ENCODE results near the gene MRFAP1L1. TPM values are rescaled to one million over a fixed set of nuclear protein-coding genes. Genes with fewer than 3 reads are reported as not detected.
A peak's percentile ranks its signal among the peaks of the same experiment; 100 is the strongest.

Gene MRFAP1L1
- total RNA-seq, 1 donor from 2014 or later = 48.8 TPM

- H3K27ac ChIP-seq = peak overlapping the region; percentile 49
- no peaks in the 10 kb centered on the region for H3K27me3 ChIP-seq (ENCODE audit: low read depth)
- TF ChIP-seq CTCF (IDR thresholded peaks at IDR 0.05) = no peak
- no peaks in the 10 kb centered on the region for H3K9me3 ChIP-seq
- intact Hi-C loops (cut with DNase I) = no loop called here
- H3K36me3 ChIP-seq = no peaks in the 10 kb centered on the region
- no peak overlapping the region for H3K4me3 ChIP-seq
- peaks cover 44% of the 10 kb centered on the region for H3K4me1 ChIP-seq
- DNase-seq = peak; percentile 87
- peak; percentile 59 to 78 for ATAC-seq
Measured at GRCh38 chr4:6749340-6750171, 39.9 kb upstream of the MRFAP1L1 start.

GRCh38 chr4:6748286-6748685 is 38.6 kb upstream of the MRFAP1L1 start:
- H3K9me3 ChIP-seq = no peaks in the 10 kb centered on the region
- intact Hi-C loops (cut with DNase I) = no loop called here
- DNase-seq = peak; percentile 40
- TF ChIP-seq CTCF (IDR thresholded peaks at IDR 0.05) = no peak
- no peak overlapping the region for H3K4me3 ChIP-seq
- peaks cover 44% of the 10 kb centered on the region for H3K4me1 ChIP-seq
- ATAC-seq = no peak
- no peaks in the 10 kb centered on the region for H3K27me3 ChIP-seq (ENCODE audit: low read depth)
- H3K27ac ChIP-seq = peak overlapping the region; percentile 61
- no peaks in the 10 kb centered on the region for H3K36me3 ChIP-seq

- no peak for TF ChIP-seq CTCF (IDR thresholded peaks at IDR 0.05)
- H3K4me1 ChIP-seq = peaks cover 41% of the 10 kb centered on the region
- DNase-seq = peak; percentile 73
- H3K27me3 ChIP-seq (ENCODE audit: low read depth) = no peaks in the 10 kb centered on the region
- H3K9me3 ChIP-seq = no peaks in the 10 kb centered on the region
- H3K27ac ChIP-seq = peak overlapping the region; percentile 61
- H3K4me3 ChIP-seq = no peak overlapping the region
- intact Hi-C loops (cut with DNase I) = no loop called here
- peak; percentile 71 to 73 for ATAC-seq
- H3K36me3 ChIP-seq = no peaks in the 10 kb centered on the region
Measured at GRCh38 chr4:6747294-6748051, 37.8 kb upstream of the MRFAP1L1 start.

GRCh38 chr4:6746721-6747293 is 37.1 kb upstream of the MRFAP1L1 start:
- Histone ChIP-seq H3K27ac (peak overlapping the region; percentile 61), H3K27me3 (ENCODE audit: low read depth) (no peaks in the 10 kb centered on the region), H3K9me3 (no peaks in the 10 kb centered on the region), H3K4me1 (peaks cover 37% of the 10 kb centered on the region), H3K36me3 (no peaks in the 10 kb centered on the region), H3K4me3 (no peak overlapping the region)
- peak; percentile 93 to 95 for ATAC-seq
- TF ChIP-seq CTCF (IDR thresholded peaks at IDR 0.05) = no peak
- DNase-seq = peak; percentile 90
- intact Hi-C loops (cut with DNase I) = no loop called here

GRCh38 chr4:6742989-6743388 is 33.3 kb upstream of the MRFAP1L1 start:
- ATAC-seq = no peak
- DNase-seq = no peak
- no peaks in the 10 kb centered on the region for H3K9me3 ChIP-seq
- H3K36me3 ChIP-seq = no peaks in the 10 kb centered on the region
- H3K27me3 ChIP-seq (ENCODE audit: low read depth) = no peaks in the 10 kb centered on the region
- no peak for TF ChIP-seq CTCF (IDR thresholded peaks at IDR 0.05)
- no peak overlapping the region for H3K4me3 ChIP-seq
- H3K4me1 ChIP-seq = peaks cover 8% of the 10 kb centered on the region
- no peak overlapping the region for H3K27ac ChIP-seq
- intact Hi-C loops (cut with DNase I) = no loop called here
